ENCODE data around the gene COPZ1. TPM values are rescaled to one million over a fixed set of nuclear protein-coding genes. Genes with fewer than 3 reads are reported as not detected.

COPZ1 gene
- total and polyA plus RNA-seq, 9 of the 15 experiments (the other 6 are each of a cell fraction or from before 2014, with no cell fraction given) = 137 to 487 (median 233) TPM

- peak; percentile 48; the same call in 1 of the 2 replicates for TF ChIP-seq ETS1 (conservative IDR thresholded peaks at IDR 0.05; ENCODE audit: control insufficient read depth, low read depth, low read length)
- no peak for TF ChIP-seq SNIP1 (IDR thresholded peaks at IDR 0.05; ENCODE audit: low read depth)
- TF ChIP-seq ZNF3 (CRISPR knock-in tag; IDR thresholded peaks at IDR 0.05) = no peak
- no peak for TF ChIP-seq TEAD4 (IDR thresholded peaks at IDR 0.05; ENCODE audit: low read length)
- no peak for TF ChIP-seq TEAD4 (CRISPR knock-in tag; IDR thresholded peaks at IDR 0.05; ENCODE audit: borderline replicate concordance)
- peak; percentile 54 for TF ChIP-seq VEZF1 (CRISPR knock-in tag; IDR thresholded peaks at IDR 0.05)
- no peak for TF ChIP-seq ERF (CRISPR knock-in tag; IDR thresholded peaks at IDR 0.05)
- no peak for TF ChIP-seq ZNF280A (IDR thresholded peaks at IDR 0.05; ENCODE audit: low read depth, partially characterized antibody)
- TF ChIP-seq LCOR (CRISPR knock-in tag; IDR thresholded peaks at IDR 0.05) = no peak
- TF ChIP-seq DNMT1 (IDR thresholded peaks at IDR 0.05) = no peak
- no peak for TF ChIP-seq MCM7 (IDR thresholded peaks at IDR 0.05)
- no peak for TF ChIP-seq ZC3H11A (IDR thresholded peaks at IDR 0.05; ENCODE audit: low read depth, low read length)
- no peak for TF ChIP-seq CBFB (CRISPR knock-in tag; IDR thresholded peaks at IDR 0.05)
- no peak for TF ChIP-seq MYNN (IDR thresholded peaks at IDR 0.05)
- TF ChIP-seq MYNN (CRISPR knock-in tag; IDR thresholded peaks at IDR 0.05) = no peak
Measured at GRCh38 chr12:54378796-54379397, 54.0 kb downstream of the COPZ1 start (continued).
